ENCODE data around the gene FBXL16. TPM values are rescaled to one million over a fixed set of nuclear protein-coding genes. Genes with fewer than 3 reads are reported as not detected.

The FBXL16 gene
- total and polyA plus RNA-seq, 2 of the 13 experiments (the other 11 are each of a cell fraction or from before 2014, with no cell fraction given) = 0.22 to 2.0 TPM

DNA sequence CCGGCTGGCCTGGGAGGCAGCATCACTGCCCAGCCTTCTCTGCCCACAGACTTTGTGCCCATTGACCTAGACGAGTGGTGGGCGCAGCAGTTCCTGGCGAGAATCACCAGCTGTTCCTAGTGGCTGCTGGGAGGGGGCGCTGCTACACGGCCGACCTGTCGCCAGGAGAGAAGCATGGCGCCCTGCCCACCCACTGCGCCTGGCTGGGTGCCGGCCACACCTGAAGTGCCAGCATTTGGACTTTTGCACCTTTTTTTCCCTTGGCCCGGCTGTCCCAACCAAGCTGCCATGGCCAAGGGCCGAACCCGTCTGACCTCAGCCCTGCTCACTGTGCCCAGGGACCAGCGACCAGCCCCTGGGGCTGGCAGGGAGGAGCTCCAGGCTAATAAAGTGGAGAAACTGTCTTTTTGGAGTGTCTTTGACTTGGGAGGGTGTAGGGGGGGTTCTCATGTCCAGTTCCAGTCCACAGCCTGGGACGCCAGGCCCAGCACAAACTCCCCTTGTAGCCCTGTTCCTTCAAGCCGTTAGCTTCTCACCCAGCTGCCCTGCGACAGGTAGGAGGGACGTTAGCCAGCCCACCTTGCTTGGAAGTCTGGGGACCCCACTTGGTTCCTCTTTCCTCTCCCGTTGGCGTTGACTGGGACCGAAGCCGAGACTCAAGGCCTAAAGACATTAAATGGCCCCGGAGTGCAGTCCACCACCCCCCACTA is 57.4 kb downstream of the FBXL16 start (continued):
- TF ChIP-seq, protein P1, sequence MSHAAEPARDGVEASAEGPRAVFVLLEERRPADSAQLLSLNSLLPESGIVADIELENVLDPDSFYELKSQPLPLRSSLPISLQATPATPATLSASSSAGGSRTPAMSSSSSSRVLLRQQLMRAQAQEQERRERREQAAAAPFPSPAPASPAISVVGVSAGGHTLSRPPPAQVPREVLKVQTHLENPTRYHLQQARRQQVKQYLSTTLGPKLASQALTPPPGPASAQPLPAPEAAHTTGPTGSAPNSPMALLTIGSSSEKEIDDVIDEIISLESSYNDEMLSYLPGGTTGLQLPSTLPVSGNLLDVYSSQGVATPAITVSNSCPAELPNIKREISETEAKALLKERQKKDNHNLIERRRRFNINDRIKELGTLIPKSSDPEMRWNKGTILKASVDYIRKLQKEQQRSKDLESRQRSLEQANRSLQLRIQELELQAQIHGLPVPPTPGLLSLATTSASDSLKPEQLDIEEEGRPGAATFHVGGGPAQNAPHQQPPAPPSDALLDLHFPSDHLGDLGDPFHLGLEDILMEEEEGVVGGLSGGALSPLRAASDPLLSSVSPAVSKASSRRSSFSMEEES (CRISPR knock-in tag; IDR thresholded peaks at IDR 0.05) = no peak
- no peak for TF ChIP-seq MLLT10 (CRISPR knock-in tag; IDR thresholded peaks at IDR 0.05)
- TF ChIP-seq, protein P2, sequence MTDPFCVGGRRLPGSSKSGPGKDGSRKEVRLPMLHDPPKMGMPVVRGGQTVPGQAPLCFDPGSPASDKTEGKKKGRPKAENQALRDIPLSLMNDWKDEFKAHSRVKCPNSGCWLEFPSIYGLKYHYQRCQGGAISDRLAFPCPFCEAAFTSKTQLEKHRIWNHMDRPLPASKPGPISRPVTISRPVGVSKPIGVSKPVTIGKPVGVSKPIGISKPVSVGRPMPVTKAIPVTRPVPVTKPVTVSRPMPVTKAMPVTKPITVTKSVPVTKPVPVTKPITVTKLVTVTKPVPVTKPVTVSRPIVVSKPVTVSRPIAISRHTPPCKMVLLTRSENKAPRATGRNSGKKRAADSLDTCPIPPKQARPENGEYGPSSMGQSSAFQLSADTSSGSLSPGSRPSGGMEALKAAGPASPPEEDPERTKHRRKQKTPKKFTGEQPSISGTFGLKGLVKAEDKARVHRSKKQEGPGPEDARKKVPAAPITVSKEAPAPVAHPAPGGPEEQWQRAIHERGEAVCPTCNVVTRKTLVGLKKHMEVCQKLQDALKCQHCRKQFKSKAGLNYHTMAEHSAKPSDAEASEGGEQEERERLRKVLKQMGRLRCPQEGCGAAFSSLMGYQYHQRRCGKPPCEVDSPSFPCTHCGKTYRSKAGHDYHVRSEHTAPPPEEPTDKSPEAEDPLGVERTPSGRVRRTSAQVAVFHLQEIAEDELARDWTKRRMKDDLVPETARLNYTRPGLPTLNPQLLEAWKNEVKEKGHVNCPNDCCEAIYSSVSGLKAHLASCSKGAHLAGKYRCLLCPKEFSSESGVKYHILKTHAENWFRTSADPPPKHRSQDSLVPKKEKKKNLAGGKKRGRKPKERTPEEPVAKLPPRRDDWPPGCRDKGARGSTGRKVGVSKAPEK (CRISPR knock-in tag; IDR thresholded peaks at IDR 0.05; ENCODE audit: borderline replicate concordance) = no peak
- TF ChIP-seq ZNF703 (CRISPR knock-in tag; IDR thresholded peaks at IDR 0.05; ENCODE audit: borderline replicate concordance) = no peak
- TF ChIP-seq NFIC (IDR thresholded peaks at IDR 0.05; ENCODE audit: low read length) = 0 out of 2 replicates have a peak, but pooled peaks have one; percentile 23
- TF ChIP-seq, protein P3, sequence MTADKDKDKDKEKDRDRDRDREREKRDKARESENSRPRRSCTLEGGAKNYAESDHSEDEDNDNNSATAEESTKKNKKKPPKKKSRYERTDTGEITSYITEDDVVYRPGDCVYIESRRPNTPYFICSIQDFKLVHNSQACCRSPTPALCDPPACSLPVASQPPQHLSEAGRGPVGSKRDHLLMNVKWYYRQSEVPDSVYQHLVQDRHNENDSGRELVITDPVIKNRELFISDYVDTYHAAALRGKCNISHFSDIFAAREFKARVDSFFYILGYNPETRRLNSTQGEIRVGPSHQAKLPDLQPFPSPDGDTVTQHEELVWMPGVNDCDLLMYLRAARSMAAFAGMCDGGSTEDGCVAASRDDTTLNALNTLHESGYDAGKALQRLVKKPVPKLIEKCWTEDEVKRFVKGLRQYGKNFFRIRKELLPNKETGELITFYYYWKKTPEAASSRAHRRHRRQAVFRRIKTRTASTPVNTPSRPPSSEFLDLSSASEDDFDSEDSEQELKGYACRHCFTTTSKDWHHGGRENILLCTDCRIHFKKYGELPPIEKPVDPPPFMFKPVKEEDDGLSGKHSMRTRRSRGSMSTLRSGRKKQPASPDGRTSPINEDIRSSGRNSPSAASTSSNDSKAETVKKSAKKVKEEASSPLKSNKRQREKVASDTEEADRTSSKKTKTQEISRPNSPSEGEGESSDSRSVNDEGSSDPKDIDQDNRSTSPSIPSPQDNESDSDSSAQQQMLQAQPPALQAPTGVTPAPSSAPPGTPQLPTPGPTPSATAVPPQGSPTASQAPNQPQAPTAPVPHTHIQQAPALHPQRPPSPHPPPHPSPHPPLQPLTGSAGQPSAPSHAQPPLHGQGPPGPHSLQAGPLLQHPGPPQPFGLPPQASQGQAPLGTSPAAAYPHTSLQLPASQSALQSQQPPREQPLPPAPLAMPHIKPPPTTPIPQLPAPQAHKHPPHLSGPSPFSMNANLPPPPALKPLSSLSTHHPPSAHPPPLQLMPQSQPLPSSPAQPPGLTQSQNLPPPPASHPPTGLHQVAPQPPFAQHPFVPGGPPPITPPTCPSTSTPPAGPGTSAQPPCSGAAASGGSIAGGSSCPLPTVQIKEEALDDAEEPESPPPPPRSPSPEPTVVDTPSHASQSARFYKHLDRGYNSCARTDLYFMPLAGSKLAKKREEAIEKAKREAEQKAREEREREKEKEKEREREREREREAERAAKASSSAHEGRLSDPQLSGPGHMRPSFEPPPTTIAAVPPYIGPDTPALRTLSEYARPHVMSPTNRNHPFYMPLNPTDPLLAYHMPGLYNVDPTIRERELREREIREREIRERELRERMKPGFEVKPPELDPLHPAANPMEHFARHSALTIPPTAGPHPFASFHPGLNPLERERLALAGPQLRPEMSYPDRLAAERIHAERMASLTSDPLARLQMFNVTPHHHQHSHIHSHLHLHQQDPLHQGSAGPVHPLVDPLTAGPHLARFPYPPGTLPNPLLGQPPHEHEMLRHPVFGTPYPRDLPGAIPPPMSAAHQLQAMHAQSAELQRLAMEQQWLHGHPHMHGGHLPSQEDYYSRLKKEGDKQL (CRISPR knock-in tag; IDR thresholded peaks at IDR 0.05; ENCODE audit: low read depth) = no peak
- no peak for TF ChIP-seq ZC3H4 (CRISPR knock-in tag; IDR thresholded peaks at IDR 0.05; ENCODE audit: borderline replicate concordance)
- TF ChIP-seq, protein P4, sequence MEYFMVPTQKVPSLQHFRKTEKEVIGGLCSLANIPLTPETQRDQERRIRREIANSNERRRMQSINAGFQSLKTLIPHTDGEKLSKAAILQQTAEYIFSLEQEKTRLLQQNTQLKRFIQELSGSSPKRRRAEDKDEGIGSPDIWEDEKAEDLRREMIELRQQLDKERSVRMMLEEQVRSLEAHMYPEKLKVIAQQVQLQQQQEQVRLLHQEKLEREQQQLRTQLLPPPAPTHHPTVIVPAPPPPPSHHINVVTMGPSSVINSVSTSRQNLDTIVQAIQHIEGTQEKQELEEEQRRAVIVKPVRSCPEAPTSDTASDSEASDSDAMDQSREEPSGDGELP (IDR thresholded peaks at IDR 0.05; ENCODE audit: borderline replicate concordance, low read depth) = peak; percentile 81
- no peak for TF ChIP-seq GZF1 (CRISPR knock-in tag; IDR thresholded peaks at IDR 0.05)
- TF ChIP-seq POLR2AphosphoS5 (IDR thresholded peaks at IDR 0.05; ENCODE audit: low read depth, low read length) = peak; percentile 42
- TF ChIP-seq, protein P5, sequence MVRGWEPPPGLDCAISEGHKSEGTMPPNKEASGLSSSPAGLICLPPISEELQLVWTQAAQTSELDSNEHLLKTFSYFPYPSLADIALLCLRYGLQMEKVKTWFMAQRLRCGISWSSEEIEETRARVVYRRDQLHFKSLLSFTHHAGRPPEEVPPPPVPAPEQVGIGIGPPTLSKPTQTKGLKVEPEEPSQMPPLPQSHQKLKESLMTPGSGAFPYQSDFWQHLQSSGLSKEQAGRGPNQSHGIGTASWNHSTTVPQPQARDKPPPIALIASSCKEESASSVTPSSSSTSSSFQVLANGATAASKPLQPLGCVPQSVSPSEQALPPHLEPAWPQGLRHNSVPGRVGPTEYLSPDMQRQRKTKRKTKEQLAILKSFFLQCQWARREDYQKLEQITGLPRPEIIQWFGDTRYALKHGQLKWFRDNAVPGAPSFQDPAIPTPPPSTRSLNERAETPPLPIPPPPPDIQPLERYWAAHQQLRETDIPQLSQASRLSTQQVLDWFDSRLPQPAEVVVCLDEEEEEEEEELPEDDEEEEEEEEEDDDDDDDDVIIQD (CRISPR knock-in tag; IDR thresholded peaks at IDR 0.05; ENCODE audit: low read depth) = no peak
